Tibial nerve (tissue), 4 donors: Measurements from ENCODE around the gene PHF19.

ENCODE experiments used
- EP300 ChIP-seq, 2 donors: sonication (generic); formaldehyde crosslinking; IDR thresholded peaks; one replicate each; pipeline ENCODE4 v1.6.1; 2017; ENCODE audit warnings: antibody characterized with exemption in 2 of 2, mild to moderate bottlenecking in 1 of 2
- POLR2A ChIP-seq, 2 donors: fragments of 450-650 bp; IDR thresholded peaks; one replicate each; pipeline ENCODE4 v1.6.1; 2017; ENCODE audit warnings: antibody characterized with exemption in 2 of 2, mild to moderate bottlenecking in 2 of 2, moderate library complexity in 2 of 2
- TF ChIP-seq, protein P1 (sequence below), 5 experiments: fragments of 200-600 bp in 3 of 5; fragments of 450-650 bp in 2 of 5; sonication (generic) in 3 of 5; IDR thresholded peaks; one replicate each; pipeline ENCODE4 v1.5.1; 2016 to 2019; ENCODE audit warnings: antibody characterized with exemption in 5 of 5, mild to moderate bottlenecking in 3 of 5, moderate library complexity in 2 of 5

DNA sequence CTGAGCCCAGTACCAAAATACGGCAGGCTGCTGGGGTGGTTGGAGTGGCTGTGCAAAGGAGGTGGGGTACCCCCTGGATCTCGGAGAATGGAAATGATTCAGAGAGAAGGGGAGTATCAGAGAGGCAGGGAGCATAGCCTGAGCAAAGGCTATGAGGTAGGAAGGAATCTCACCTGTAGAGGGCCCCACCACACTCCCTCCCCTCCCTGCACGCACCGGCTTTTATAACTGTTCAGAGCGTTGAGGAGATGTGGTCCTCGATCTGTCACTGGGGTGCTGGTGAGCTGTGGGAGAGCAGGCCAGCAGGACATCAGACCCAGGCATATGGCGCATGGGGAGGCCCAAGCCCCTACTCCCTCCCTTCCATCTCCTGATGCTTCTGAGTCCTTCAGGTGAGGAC lies 13.2 kb downstream of the PHF19 start:
- TF ChIP-seq, protein P1, sequence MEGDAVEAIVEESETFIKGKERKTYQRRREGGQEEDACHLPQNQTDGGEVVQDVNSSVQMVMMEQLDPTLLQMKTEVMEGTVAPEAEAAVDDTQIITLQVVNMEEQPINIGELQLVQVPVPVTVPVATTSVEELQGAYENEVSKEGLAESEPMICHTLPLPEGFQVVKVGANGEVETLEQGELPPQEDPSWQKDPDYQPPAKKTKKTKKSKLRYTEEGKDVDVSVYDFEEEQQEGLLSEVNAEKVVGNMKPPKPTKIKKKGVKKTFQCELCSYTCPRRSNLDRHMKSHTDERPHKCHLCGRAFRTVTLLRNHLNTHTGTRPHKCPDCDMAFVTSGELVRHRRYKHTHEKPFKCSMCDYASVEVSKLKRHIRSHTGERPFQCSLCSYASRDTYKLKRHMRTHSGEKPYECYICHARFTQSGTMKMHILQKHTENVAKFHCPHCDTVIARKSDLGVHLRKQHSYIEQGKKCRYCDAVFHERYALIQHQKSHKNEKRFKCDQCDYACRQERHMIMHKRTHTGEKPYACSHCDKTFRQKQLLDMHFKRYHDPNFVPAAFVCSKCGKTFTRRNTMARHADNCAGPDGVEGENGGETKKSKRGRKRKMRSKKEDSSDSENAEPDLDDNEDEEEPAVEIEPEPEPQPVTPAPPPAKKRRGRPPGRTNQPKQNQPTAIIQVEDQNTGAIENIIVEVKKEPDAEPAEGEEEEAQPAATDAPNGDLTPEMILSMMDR (IDR thresholded peaks at IDR 0.05): no peak
- TF ChIP-seq POLR2A (IDR thresholded peaks at IDR 0.05) (no peak), EP300 (IDR thresholded peaks at IDR 0.05) (no peak)
